ENCODE measurements around the gene NTM.

Gene NTM

GRCh38 chr11:131855320-131855719 is 484.9 kb downstream of the NTM start:
- no peaks in the 10 kb centered on the region for H3K4me1 ChIP-seq (ENCODE audit: control insufficient read depth, insufficient read depth, low read length)
- no peaks in the 10 kb centered on the region for H3K9me3 ChIP-seq (ENCODE audit: control insufficient read depth, low read length)
- no peak for DNase-seq (ENCODE audit: low read depth)
- no peak overlapping the region for H3K4me3 ChIP-seq (ENCODE audit: low read length)
- H3K27me3 ChIP-seq (replicated peaks; ENCODE audit: control insufficient read depth, insufficient read depth, low read length): no peaks in the 10 kb centered on the region
- no peak overlapping the region for H3K9ac ChIP-seq (ENCODE audit: low read length)
- H3K36me3 ChIP-seq (ENCODE audit: control insufficient read depth, insufficient read depth, low read length, severe bottlenecking): no peaks in the 10 kb centered on the region

GRCh38 chr11:131857246-131857645 is 486.8 kb downstream of the NTM start:
- H3K4me3 ChIP-seq (ENCODE audit: low read length): no peak overlapping the region
- no peak overlapping the region for H3K9ac ChIP-seq (ENCODE audit: low read length)
- H3K27me3 ChIP-seq (replicated peaks; ENCODE audit: control insufficient read depth, insufficient read depth, low read length): no peaks in the 10 kb centered on the region
- DNase-seq (ENCODE audit: low read depth): no peak
- no peaks in the 10 kb centered on the region for H3K4me1 ChIP-seq (ENCODE audit: control insufficient read depth, insufficient read depth, low read length)
- no peaks in the 10 kb centered on the region for H3K9me3 ChIP-seq (ENCODE audit: control insufficient read depth, low read length)
- no peaks in the 10 kb centered on the region for H3K36me3 ChIP-seq (ENCODE audit: control insufficient read depth, insufficient read depth, low read length, severe bottlenecking)

DNA sequence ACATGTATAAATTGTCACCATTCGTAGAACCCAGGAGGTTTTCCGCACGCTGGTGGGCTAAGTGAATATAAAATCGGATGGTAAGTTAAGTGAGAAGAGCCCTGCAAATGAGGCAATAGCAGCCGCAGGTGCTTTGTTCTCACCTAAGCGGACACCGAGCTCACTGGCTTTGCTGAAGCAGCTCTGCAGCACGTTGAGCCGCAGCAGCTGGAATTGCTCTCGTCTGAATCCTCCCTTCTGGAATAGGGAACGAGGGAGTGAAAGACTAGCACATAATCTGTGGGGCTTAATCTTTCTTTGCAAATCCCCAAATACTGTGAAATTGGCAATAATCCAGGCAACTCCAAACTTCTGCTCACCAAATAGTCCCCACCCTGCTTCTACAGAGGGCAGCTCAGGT is 488.1 kb downstream of the NTM start:
- H3K4me1 ChIP-seq (ENCODE audit: control insufficient read depth, insufficient read depth, low read length): no peaks in the 10 kb centered on the region
- H3K27me3 ChIP-seq (replicated peaks; ENCODE audit: control insufficient read depth, insufficient read depth, low read length): no peaks in the 10 kb centered on the region
- H3K36me3 ChIP-seq (ENCODE audit: control insufficient read depth, insufficient read depth, low read length, severe bottlenecking): no peaks in the 10 kb centered on the region
- no peak overlapping the region for H3K4me3 ChIP-seq (ENCODE audit: low read length)
- no peaks in the 10 kb centered on the region for H3K9me3 ChIP-seq (ENCODE audit: control insufficient read depth, low read length)
- DNase-seq (ENCODE audit: low read depth): no peak
- H3K9ac ChIP-seq (ENCODE audit: low read length): no peak overlapping the region

DNA sequence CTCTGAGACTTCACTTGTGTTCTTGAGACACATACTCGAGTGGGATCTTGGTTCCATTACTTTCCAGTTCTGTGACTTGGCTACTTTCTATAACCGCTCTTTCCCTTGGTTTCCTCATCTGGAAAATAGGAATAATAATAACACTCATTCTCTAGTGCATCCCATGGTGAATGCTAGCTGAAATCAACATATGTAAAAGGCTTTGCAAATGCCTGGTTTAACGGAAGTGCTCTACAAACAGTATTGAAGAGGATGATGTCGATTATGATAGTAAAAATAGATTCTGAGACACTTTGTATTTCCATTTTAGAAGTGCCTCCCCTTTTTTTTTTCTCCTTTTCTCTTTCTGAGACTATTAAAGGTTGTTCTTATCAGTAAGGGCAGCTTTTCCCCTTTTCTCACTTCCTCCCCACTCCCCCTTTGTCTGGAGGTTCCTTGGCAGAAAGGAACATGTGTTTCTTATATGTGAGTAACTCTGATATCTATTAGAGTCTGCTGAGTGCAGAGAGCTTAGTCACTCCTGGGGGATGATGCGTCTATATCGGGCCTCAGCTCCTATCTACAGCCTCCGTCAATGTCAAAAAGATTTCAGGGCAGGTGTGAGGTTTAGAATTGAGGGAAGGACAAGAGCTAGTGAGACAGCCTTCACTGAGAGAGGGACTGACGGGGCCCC is 489.3 kb downstream of the NTM start:
- H3K36me3 ChIP-seq (ENCODE audit: control insufficient read depth, insufficient read depth, low read length, severe bottlenecking): no peaks in the 10 kb centered on the region
- no peak overlapping the region for H3K4me3 ChIP-seq (ENCODE audit: low read length)
- no peaks in the 10 kb centered on the region for H3K4me1 ChIP-seq (ENCODE audit: control insufficient read depth, insufficient read depth, low read length)
- H3K27me3 ChIP-seq (replicated peaks; ENCODE audit: control insufficient read depth, insufficient read depth, low read length): no peaks in the 10 kb centered on the region
- no peak overlapping the region for H3K9ac ChIP-seq (ENCODE audit: low read length)
- DNase-seq (ENCODE audit: low read depth): peak; percentile 37
- H3K9me3 ChIP-seq (ENCODE audit: control insufficient read depth, low read length): no peaks in the 10 kb centered on the region

DNA sequence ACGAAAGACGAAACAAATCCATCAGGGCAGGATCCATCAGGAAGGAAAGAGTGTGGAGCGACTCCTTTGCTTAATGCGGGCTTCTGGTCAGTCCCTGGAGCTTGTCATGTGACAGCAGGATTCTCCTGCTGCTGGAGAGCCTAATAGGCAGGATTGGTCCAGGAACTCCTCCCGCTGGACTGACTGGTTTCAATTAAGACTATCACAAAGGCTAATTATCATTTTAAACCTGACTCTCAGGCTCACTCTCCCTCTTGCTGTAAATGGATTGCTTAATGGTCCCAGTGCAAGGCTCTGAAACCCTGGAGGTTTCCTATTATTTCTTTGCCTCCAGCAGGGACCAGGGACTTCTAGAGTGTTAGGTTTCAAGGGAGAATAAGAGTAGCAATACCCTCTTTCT is 493.8 kb downstream of the NTM start:
- no peaks in the 10 kb centered on the region for H3K36me3 ChIP-seq (ENCODE audit: control insufficient read depth, insufficient read depth, low read length, severe bottlenecking)
- H3K9me3 ChIP-seq (ENCODE audit: control insufficient read depth, low read length): no peaks in the 10 kb centered on the region
- no peak overlapping the region for H3K4me3 ChIP-seq (ENCODE audit: low read length)
- no peaks in the 10 kb centered on the region for H3K4me1 ChIP-seq (ENCODE audit: control insufficient read depth, insufficient read depth, low read length)
- no peaks in the 10 kb centered on the region for H3K27me3 ChIP-seq (replicated peaks; ENCODE audit: control insufficient read depth, insufficient read depth, low read length)
- no peak for DNase-seq (ENCODE audit: low read depth)
- no peak overlapping the region for H3K9ac ChIP-seq (ENCODE audit: low read length)

GRCh38 chr11:131865860-131866259 is 495.4 kb downstream of the NTM start:
- no peaks in the 10 kb centered on the region for H3K36me3 ChIP-seq (ENCODE audit: control insufficient read depth, insufficient read depth, low read length, severe bottlenecking)
- H3K9ac ChIP-seq (ENCODE audit: low read length): no peak overlapping the region
- H3K4me1 ChIP-seq (ENCODE audit: control insufficient read depth, insufficient read depth, low read length): no peaks in the 10 kb centered on the region
- H3K4me3 ChIP-seq (ENCODE audit: low read length): no peak overlapping the region
- no peak for DNase-seq (ENCODE audit: low read depth)
- H3K27me3 ChIP-seq (replicated peaks; ENCODE audit: control insufficient read depth, insufficient read depth, low read length): no peaks in the 10 kb centered on the region
- no peaks in the 10 kb centered on the region for H3K9me3 ChIP-seq (ENCODE audit: control insufficient read depth, low read length)

- H3K4me3 ChIP-seq (ENCODE audit: low read length): no peak overlapping the region
- DNase-seq (ENCODE audit: low read depth): no peak
- no peaks in the 10 kb centered on the region for H3K9me3 ChIP-seq (ENCODE audit: control insufficient read depth, low read length)
- no peaks in the 10 kb centered on the region for H3K36me3 ChIP-seq (ENCODE audit: control insufficient read depth, insufficient read depth, low read length, severe bottlenecking)
- H3K4me1 ChIP-seq (ENCODE audit: control insufficient read depth, insufficient read depth, low read length): no peaks in the 10 kb centered on the region
- no peaks in the 10 kb centered on the region for H3K27me3 ChIP-seq (replicated peaks; ENCODE audit: control insufficient read depth, insufficient read depth, low read length)
- no peak overlapping the region for H3K9ac ChIP-seq (ENCODE audit: low read length)
Observed at GRCh38 chr11:131866535-131867400, 496.4 kb downstream of the NTM start.

- Histone ChIP-seq H3K9ac (ENCODE audit: low read length) (no peak overlapping the region), H3K36me3 (ENCODE audit: control insufficient read depth, insufficient read depth, low read length, severe bottlenecking) (no peaks in the 10 kb centered on the region), H3K4me1 (ENCODE audit: control insufficient read depth, insufficient read depth, low read length) (no peaks in the 10 kb centered on the region), H3K4me3 (ENCODE audit: low read length) (no peak overlapping the region), H3K9me3 (ENCODE audit: control insufficient read depth, low read length) (no peaks in the 10 kb centered on the region), H3K27me3 (replicated peaks; ENCODE audit: control insufficient read depth, insufficient read depth, low read length) (no peaks in the 10 kb centered on the region)
- DNase-seq (ENCODE audit: low read depth): peak; percentile 90
Observed at GRCh38 chr11:131867457-131868257, 497.2 kb downstream of the NTM start.

GRCh38 chr11:131868629-131869507 is 498.5 kb downstream of the NTM start:
- Histone ChIP-seq H3K9ac (ENCODE audit: low read length) (no peak overlapping the region), H3K4me3 (ENCODE audit: low read length) (no peak overlapping the region), H3K9me3 (ENCODE audit: control insufficient read depth, low read length) (no peaks in the 10 kb centered on the region), H3K27me3 (replicated peaks; ENCODE audit: control insufficient read depth, insufficient read depth, low read length) (no peaks in the 10 kb centered on the region), H3K4me1 (ENCODE audit: control insufficient read depth, insufficient read depth, low read length) (no peaks in the 10 kb centered on the region), H3K36me3 (ENCODE audit: control insufficient read depth, insufficient read depth, low read length, severe bottlenecking) (no peaks in the 10 kb centered on the region)
- DNase-seq (ENCODE audit: low read depth): no peak

GRCh38 chr11:131870305-131870704 is 499.9 kb downstream of the NTM start:
- no peaks in the 10 kb centered on the region for H3K9me3 ChIP-seq (ENCODE audit: control insufficient read depth, low read length)
- DNase-seq (ENCODE audit: low read depth): no peak
- no peaks in the 10 kb centered on the region for H3K27me3 ChIP-seq (replicated peaks; ENCODE audit: control insufficient read depth, insufficient read depth, low read length)
- H3K9ac ChIP-seq (ENCODE audit: low read length): no peak overlapping the region
- peaks cover 4% of the 10 kb centered on the region for H3K4me1 ChIP-seq (ENCODE audit: control insufficient read depth, insufficient read depth, low read length)
- no peaks in the 10 kb centered on the region for H3K36me3 ChIP-seq (ENCODE audit: control insufficient read depth, insufficient read depth, low read length, severe bottlenecking)
- no peak overlapping the region for H3K4me3 ChIP-seq (ENCODE audit: low read length)

All from adipocyte (in vitro differentiated cells).